NT2/D1 (cell line): ENCODE measurements around the gene TOR4A.

ENCODE experiments used
- DNase-seq: peaks from one replicate; pipeline ENCODE4 v3.0.0-alpha.2; 2011; ENCODE audit warnings: low read depth, low spot score
- H3K27me3 ChIP-seq: 2 replicates; pipeline ENCODE4 v1.6.0; 2011; ENCODE audit warnings: mild to moderate bottlenecking; ENCODE audit not compliant: insufficient read length, insufficient read depth
- H3K36me3 ChIP-seq: 2 replicates; pipeline ENCODE4 v1.6.1; 2011; ENCODE audit warnings: mild to moderate bottlenecking, low read length, mixed read lengths; ENCODE audit not compliant: insufficient read depth, insufficient read length
- H3K4me1 ChIP-seq: 2 replicates; pipeline ENCODE4 v1.5.1; 2011; ENCODE audit not compliant: insufficient read depth, insufficient read length
- H3K4me3 ChIP-seq: 2 replicates; pipeline ENCODE4 v1.5.1; 2011; ENCODE audit warnings: low read depth; ENCODE audit not compliant: insufficient read length
- H3K9ac ChIP-seq: 2 replicates; pipeline ENCODE4 v1.6.0; 2011; ENCODE audit warnings: low read depth; ENCODE audit not compliant: insufficient read length
- H3K9me3 ChIP-seq: 2 replicates; pipeline ENCODE4 v1.5.1; 2011; ENCODE audit warnings: mild to moderate bottlenecking, low read length; ENCODE audit not compliant: insufficient read depth
- SUZ12 ChIP-seq: IDR thresholded peaks from 2 replicates; pipeline ENCODE4 v1.6.1; 2011; ENCODE audit not compliant: insufficient read length, insufficient read depth; ENCODE audit errors: extremely low read depth
- YY1 ChIP-seq: IDR thresholded peaks from 2 replicates; pipeline ENCODE4 v1.6.1; 2011; ENCODE audit not compliant: insufficient read length, insufficient read depth
- ZNF274 ChIP-seq: IDR thresholded peaks from 2 replicates; pipeline ENCODE4 v1.6.1; 2011; ENCODE audit warnings: mild to moderate bottlenecking, low read depth, low read length

TOR4A gene

GRCh38 chr9:137310189-137311052, 32.9 kb downstream of the TOR4A start:
- no peak overlapping the region for H3K4me3 ChIP-seq
- H3K9ac ChIP-seq: no peak overlapping the region
- H3K9me3 ChIP-seq: no peaks in the 10 kb centered on the region
- no peaks in the 10 kb centered on the region for H3K27me3 ChIP-seq
- no peak for DNase-seq
- H3K4me1 ChIP-seq: peaks cover 61% of the 10 kb centered on the region
- H3K36me3 ChIP-seq: no peaks in the 10 kb centered on the region
- TF ChIP-seq YY1 (no peak), SUZ12 (no peak), ZNF274 (no peak)

- no peak overlapping the region for H3K4me3 ChIP-seq
- H3K9me3 ChIP-seq: no peaks in the 10 kb centered on the region
- no peaks in the 10 kb centered on the region for H3K36me3 ChIP-seq
- peak overlapping the region; percentile 22 for H3K9ac ChIP-seq
- no peaks in the 10 kb centered on the region for H3K27me3 ChIP-seq
- TF ChIP-seq ZNF274 (no peak), YY1 (no peak), SUZ12 (no peak)
- no peak for DNase-seq
- peaks cover 52% of the 10 kb centered on the region for H3K4me1 ChIP-seq
Observed at GRCh38 chr9:137311171-137311985, 33.9 kb downstream of the TOR4A start.

- Histone ChIP-seq H3K4me3 (no peak overlapping the region), H3K9me3 (no peaks in the 10 kb centered on the region), H3K27me3 (no peaks in the 10 kb centered on the region), H3K4me1 (peaks cover 52% of the 10 kb centered on the region), H3K9ac (peak overlapping the region; percentile 22), H3K36me3 (no peaks in the 10 kb centered on the region)
- DNase-seq: no peak
- TF ChIP-seq ZNF274: no peak
Observed at GRCh38 chr9:137311986-137312851, 34.7 kb downstream of the TOR4A start.

GRCh38 chr9:137312852-137313325, 35.4 kb downstream of the TOR4A start:
- no peak overlapping the region for H3K4me3 ChIP-seq
- H3K9me3 ChIP-seq: no peaks in the 10 kb centered on the region
- no peak for TF ChIP-seq YY1
- TF ChIP-seq SUZ12: no peak
- no peak for TF ChIP-seq ZNF274
- H3K36me3 ChIP-seq: no peaks in the 10 kb centered on the region
- no peak overlapping the region for H3K9ac ChIP-seq
- no peak for DNase-seq
- peaks cover 52% of the 10 kb centered on the region for H3K4me1 ChIP-seq
- H3K27me3 ChIP-seq: no peaks in the 10 kb centered on the region

GRCh38 chr9:137313326-137313936, 35.9 kb downstream of the TOR4A start:
- TF ChIP-seq YY1 (no peak), SUZ12 (no peak), ZNF274 (no peak)
- Histone ChIP-seq H3K27me3 (no peaks in the 10 kb centered on the region), H3K4me3 (no peak overlapping the region), H3K9ac (peak overlapping the region; percentile 36), H3K4me1 (peaks cover 47% of the 10 kb centered on the region), H3K36me3 (no peaks in the 10 kb centered on the region), H3K9me3 (no peaks in the 10 kb centered on the region)
- DNase-seq: no peak

- Histone ChIP-seq H3K4me1 (peaks cover 49% of the 10 kb centered on the region), H3K36me3 (no peaks in the 10 kb centered on the region), H3K9ac (peak overlapping the region; percentile 36), H3K9me3 (no peaks in the 10 kb centered on the region), H3K27me3 (no peaks in the 10 kb centered on the region), H3K4me3 (no peak overlapping the region)
- DNase-seq: no peak
- TF ChIP-seq SUZ12 (no peak), YY1 (no peak), ZNF274 (no peak)
Observed at GRCh38 chr9:137313956-137314560, 36.5 kb downstream of the TOR4A start.
